HepG2 (cell line): Measurements from ENCODE around the gene DLG2. TPM values are rescaled to one million over a fixed set of nuclear protein-coding genes. Genes with fewer than 3 reads are reported as not detected.

ENCODE experiments used
- ATAC-seq: fragments of 200-7000 bp; cut with Tn5 transposase; 3 replicates; pipeline ENCODE4 v1.9.1; 2020; ENCODE audit warnings: mild to moderate bottlenecking, moderate library complexity
- Bru-seq: library from RNA; stranded (reverse); fragments of 400-500 nt; gene quantifications from one replicate; lab custom pipeline; 2021; lab: Mats Ljungman, UMichigan
- BruChase-seq, 2 experiments: library from RNA; stranded (reverse); fragments of 400-500 nt; gene quantifications; one replicate each; lab custom pipeline; 2021; lab: Mats Ljungman, UMichigan
- BruUV-seq: library from RNA; stranded (reverse); fragments of 400-500 nt; replicated peaks from 2 replicates; lab custom pipeline; 2021; lab: Mats Ljungman, UMichigan
- CTCF ChIA-PET: fragments of 300-600 bp; formaldehyde crosslinking; extraction: SDS; loops from one replicate; lab custom pipeline; 2021; ENCODE audit warnings: low total read pairs, inconsistent platforms, low intra/inter-chr PET ratio; lab: Yijun Ruan, JAX
- POLR2A ChIA-PET: fragments of 350-600 bp; sonication (Branson Sonifier 250); formaldehyde crosslinking; loops from one replicate; lab custom pipeline; 2020; ENCODE audit warnings: antibody characterized with exemption, inconsistent platforms; lab: Yijun Ruan, JAX
- DNase-seq: peaks from one replicate; pipeline ENCODE4 v3.0.0-alpha.2; 2015; ENCODE audit warnings: low spot score
- FAIRE-seq: peaks from 3 replicates; lab custom pipeline; 2011; peaks lifted over from hg19 to GRCh38; lab: Jason Lieb, UNC
- H2AFZ ChIP-seq: one replicate; pipeline ENCODE4 v1.6.1; 2011; ENCODE audit warnings: low read length, inconsistent platforms
- H3K27ac ChIP-seq: fragments of 300-600 bp; 3 replicates; pipeline ENCODE4 v1.8.0; 2011; ENCODE audit warnings: mixed run types, mild to moderate bottlenecking, mixed read lengths, low read length, inconsistent platforms; ENCODE audit not compliant: insufficient read depth; ENCODE audit errors: extremely low read length
- H3K27me3 ChIP-seq, 2 experiments: fragments of 200-600 bp in 1 of 2; 2 replicates in 1 of 2; 3 replicates in 1 of 2; pipeline versions ENCODE4 v1.6.0 to v1.8.0; 2011; ENCODE audit warnings: low read length in 2 of 2, mild to moderate bottlenecking in 2 of 2, moderate library complexity in 2 of 2, inconsistent platforms in 1 of 2; ENCODE audit not compliant: insufficient read depth in 2 of 2, control insufficient read depth in 1 of 2
- H3K36me3 ChIP-seq, 2 experiments: fragments of 200-600 bp in 1 of 2; replicated peaks in 1 of 2; 2 replicates in 1 of 2; 3 replicates in 1 of 2; pipeline versions ENCODE4 v1.5.1 to v1.8.0; 2011; ENCODE audit warnings: low read length in 2 of 2, inconsistent platforms in 1 of 2; ENCODE audit not compliant: insufficient read depth in 2 of 2, control insufficient read depth in 1 of 2
- H3K4me1 ChIP-seq: 2 replicates; pipeline ENCODE4 v1.5.1; 2012; ENCODE audit warnings: low read length, inconsistent platforms; ENCODE audit not compliant: insufficient read depth
- H3K4me2 ChIP-seq: 2 replicates; pipeline ENCODE4 v1.6.0; 2011; ENCODE audit warnings: low read depth, low read length, inconsistent platforms
- H3K4me3 ChIP-seq, 3 experiments: fragments of 200-600 bp in 1 of 3; sonication (generic), shearing (Covaris generic) in 1 of 3; replicated peaks in 1 of 3; 2 replicates each; pipeline ENCODE4 v1.5.1; 2011 to 2016; ENCODE audit warnings: low read length in 3 of 3, inconsistent platforms in 2 of 3, low read depth in 2 of 3, mild to moderate bottlenecking in 2 of 3, control low read depth in 1 of 3, mixed read lengths in 1 of 3; ENCODE audit not compliant: insufficient read depth in 1 of 3
- H3K79me2 ChIP-seq: one replicate; pipeline ENCODE4 v1.6.1; 2011; ENCODE audit warnings: low read length, inconsistent platforms; ENCODE audit not compliant: insufficient read depth
- H3K9ac ChIP-seq: 2 replicates; pipeline ENCODE4 v1.6.0; 2011; ENCODE audit warnings: mild to moderate bottlenecking, low read depth, low read length, inconsistent platforms; ENCODE audit not compliant: insufficient read depth
- H3K9me3 ChIP-seq: 2 replicates; pipeline ENCODE4 v1.5.1; 2012; ENCODE audit warnings: mild to moderate bottlenecking, low read length
- H4K20me1 ChIP-seq: 2 replicates; pipeline ENCODE4 v1.6.0; 2011; ENCODE audit warnings: inconsistent platforms, mild to moderate bottlenecking, low read length, moderate library complexity; ENCODE audit not compliant: insufficient read depth
- DPF2 ChIP-seq: sonication (generic); formaldehyde crosslinking; IDR thresholded peaks from 2 replicates; pipeline ENCODE4 v1.4.0; 2020; ENCODE audit warnings: mild to moderate bottlenecking, low read depth, missing genetic modification reagents, borderline replicate concordance
- FOXA1 ChIP-seq, 2 experiments: fragments of 450-650 bp in 1 of 2; sonication (generic) in 1 of 2; formaldehyde crosslinking in 1 of 2; IDR thresholded peaks; 2 replicates each; pipeline versions ENCODE4 v1.4.0 to v1.6.1; 2016 to 2020; ENCODE audit warnings: missing genetic modification reagents in 1 of 2
- FOXK2 ChIP-seq: fragments of 450-650 bp; IDR thresholded peaks from 2 replicates; pipeline ENCODE4 v1.6.1; 2016
- HBP1 ChIP-seq: IDR thresholded peaks from 2 replicates; pipeline ENCODE4 v1.6.1; 2016; ENCODE audit warnings: low read depth, control low read depth
- HDAC1 ChIP-seq: sonication (generic); formaldehyde crosslinking; IDR thresholded peaks from 2 replicates; pipeline ENCODE4 v1.5.1; 2020; ENCODE audit warnings: mild to moderate bottlenecking, missing genetic modification reagents
- KDM6A ChIP-seq: IDR thresholded peaks from 2 replicates; pipeline ENCODE4 v1.6.1; 2016; ENCODE audit warnings: low read depth
- POLR2AphosphoS5 ChIP-seq: IDR thresholded peaks from 2 replicates; pipeline ENCODE4 v1.6.1; 2012; ENCODE audit warnings: low read depth, low read length
- SCMH1 ChIP-seq: sonication (generic); formaldehyde crosslinking; IDR thresholded peaks from 2 replicates; pipeline ENCODE4 v1.9.0; 2021; ENCODE audit warnings: missing genetic modification reagents, mild to moderate bottlenecking, borderline replicate concordance
- THRA ChIP-seq: sonication (generic); formaldehyde crosslinking; IDR thresholded peaks from 2 replicates; pipeline ENCODE4 v1.4.0; 2020; ENCODE audit warnings: missing genetic modification reagents, borderline replicate concordance
- TRIM24 ChIP-seq: sonication (generic); formaldehyde crosslinking; IDR thresholded peaks from 2 replicates; pipeline ENCODE4 v1.8.0; 2022; ENCODE audit warnings: mild to moderate bottlenecking, missing genetic modification reagents
- ZBTB26 ChIP-seq: IDR thresholded peaks from 2 replicates; pipeline ENCODE4 v1.6.1; 2016; ENCODE audit warnings: missing compliant biosample characterization, missing genetic modification reagents, borderline replicate concordance
- ZFP1 ChIP-seq: IDR thresholded peaks from 2 replicates; pipeline ENCODE4 v1.6.1; 2016
- ZNF136 ChIP-seq: sonication (generic); formaldehyde crosslinking; IDR thresholded peaks from 2 replicates; pipeline ENCODE4 v1.8.1; 2022; ENCODE audit warnings: low read depth, mild to moderate bottlenecking, moderate library complexity, missing genetic modification reagents
- ZNF563 ChIP-seq: sonication (generic); formaldehyde crosslinking; IDR thresholded peaks from 2 replicates; pipeline ENCODE4 v1.8.0; 2022; ENCODE audit warnings: mild to moderate bottlenecking, moderate library complexity, missing genetic modification reagents
- ZSCAN29 ChIP-seq: sonication (generic); formaldehyde crosslinking; conservative IDR thresholded peaks from 2 replicates; pipeline ENCODE4 v1.4.0; 2020; ENCODE audit warnings: mild to moderate bottlenecking, missing genetic modification reagents
- WGBS: methylation state at CpG from one replicate; pipeline ENCODE4 v1.1.6; 2017; ENCODE audit warnings: low lambda C conversion rate; 5-methylcytosine and 5-hydroxymethylcytosine counted together
- in situ Hi-C: cut with HindIII; loops from 2 replicates; pipeline ENCODE4 v1.10.0; 2017; ENCODE audit warnings: low pct_unique_long_range_greater_than_20kb; ENCODE audit not compliant: extremely low pct_ligation_motif_present
- intact Hi-C: fragments of 100-400 bp; cut with micrococcal nuclease; formaldehyde crosslinking; loops from one replicate; pipeline ENCODE4 v1.10.0; 2022; ENCODE audit not compliant: unreplicated experiment
- long read RNA-seq, 2 experiments: library from RNA in 1 of 2; library from polyadenylated mRNA in 1 of 2; stranded (forward) in 1 of 2; unstranded in 1 of 2; transcript quantifications; one replicate each; pipeline ENCODE4 v2.0.0, GENCODE V29; 2019 to 2022
- polyA minus RNA-seq, 3 experiments: library from RNA; depleted of rRNA, polyadenylated mRNA; stranded (reverse); fragments of >200 nt; gene quantifications; 2 replicates each; pipeline ENCODE4 v1.2.3, GENCODE V29; 2011; ENCODE audit warnings: low replicate concordance in 1 of 3
- polyA plus RNA-seq, 8 experiments: library from polyadenylated mRNA; depleted of rRNA in 3 of 8; stranded (reverse) in 7 of 8; unstranded in 1 of 8; fragments of >200 nt; fragmentation: Illumina TruSeq in 4 of 8; extraction: Trizol in 4 of 8; gene quantifications; 2 replicates each; pipeline versions ENCODE4 v1.2.1 to v1.2.3, GENCODE V29; 2011 to 2016; ENCODE audit warnings: low read depth in 4 of 8, missing spikeins in 1 of 8, mixed read lengths in 1 of 8; ENCODE audit not compliant: insufficient read depth in 1 of 8
- total RNA-seq, 5 experiments: library from RNA; depleted of rRNA; stranded (reverse); fragments of >200 nt; fragmentation: Illumina TruSeq; extraction: Trizol; gene quantifications; 2 replicates each; pipeline ENCODE4 v1.2.3, GENCODE V29; 2016; ENCODE audit warnings: low read depth in 1 of 5

The DLG2 gene
- 1.0 and 1.1 TPM in 2 replicates for total RNA-seq (2016; rRNA removed; fragmentation: Illumina TruSeq; extraction: Trizol)
- 0.26 and 0.30 TPM in 2 replicates for total RNA-seq (2016; cell fraction: cytosol; rRNA removed; fragmentation: Illumina TruSeq; extraction: Trizol; ENCODE audit: low read depth)
- 0.73 and 0.87 TPM in 2 replicates for total RNA-seq (2016; cell fraction: insoluble cytoplasmic fraction; rRNA removed; fragmentation: Illumina TruSeq; extraction: Trizol)
- 0.48 and 1.1 TPM in 2 replicates for total RNA-seq (2016; cell fraction: membrane; rRNA removed; fragmentation: Illumina TruSeq; extraction: Trizol)
- total RNA-seq (2016; cell fraction: nucleus; rRNA removed; fragmentation: Illumina TruSeq; extraction: Trizol), result 1.8 and 2.9 TPM in 2 replicates
- polyA plus RNA-seq (2011; rRNA removed), result 0.34 and 0.46 TPM in 2 replicates
- 0.11 and 0.23 TPM in 2 replicates for polyA plus RNA-seq (2011; cell fraction: cytosol; rRNA removed)
- 0.90 and 0.92 TPM in 2 replicates for polyA plus RNA-seq (2011; cell fraction: nucleus; rRNA removed)
- polyA plus RNA-seq (2012), result 0.75 and 1.2 TPM in 2 replicates
- polyA plus RNA-seq (2016; cell fraction: cytosol; fragmentation: Illumina TruSeq; extraction: Trizol; ENCODE audit: low read depth), result 0.08 TPM in 1 of 2 replicates, not detected in the other
- polyA plus RNA-seq (2016; cell fraction: insoluble cytoplasmic fraction; fragmentation: Illumina TruSeq; extraction: Trizol; ENCODE audit: low read depth), result 0.52 and 0.61 TPM in 2 replicates
- polyA plus RNA-seq (2016; cell fraction: membrane; fragmentation: Illumina TruSeq; extraction: Trizol; ENCODE audit: low read depth), result 0.21 and 0.35 TPM in 2 replicates
- 0.83 and 1.5 TPM in 2 replicates for polyA plus RNA-seq (2016; cell fraction: nucleus; fragmentation: Illumina TruSeq; extraction: Trizol; ENCODE audit: insufficient read depth, low read depth)
- polyA minus RNA-seq (2011; rRNA and poly(A)+ RNA removed; ENCODE audit: low replicate concordance), result 2.3 and 11.1 TPM in 2 replicates
- 0.59 and 0.97 TPM in 2 replicates for polyA minus RNA-seq (2011; cell fraction: cytosol; rRNA and poly(A)+ RNA removed)
- 9.3 and 12.7 TPM in 2 replicates for polyA minus RNA-seq (2011; cell fraction: nucleus; rRNA and poly(A)+ RNA removed)
- Bru-seq, nascent RNA, result percentile 20 among the genes with signal in this experiment
- BruChase-seq, experiment 1, labeled RNA remaining after a 6-hour chase, result percentile 25 among the genes with signal in this experiment
- BruChase-seq, experiment 2, labeled RNA remaining after a 2-hour chase, result percentile 29 among the genes with signal in this experiment
- long read RNA-seq, experiment 1, result 0 reads
- long read RNA-seq, experiment 2, partial matches to known transcripts, result 0 of 1 reads
- long read RNA-seq, experiment 2, other reads (novel, unspliced or antisense), result 1 of 1 reads

GRCh38 chr11:85627332-85627997, at the start of gene DLG2:
DLG2 (minus strand) TSS chr11:85627344.
- Histone ChIP-seq H3K9me3 (no peaks in the 10 kb centered on the region), H3K27ac (peak within 1 kb of the TSS; percentile 51), H3K79me2 (peaks cover 32% of the 10 kb centered on the region), H4K20me1 (no peaks in the 10 kb centered on the region), H3K9ac (peak within 1 kb of the TSS; percentile 61), H3K4me3 (peak within 1 kb of the TSS; percentile 61 to 88 (median 81)), H3K4me2 (peak within 1 kb of the TSS; percentile 91), H2AFZ (peak within 1 kb of the TSS; percentile 96), H3K4me1 (peaks cover 27% of the 10 kb centered on the region), H3K36me3 (peaks cover 0 to 3% of the 10 kb centered on the region in 2 experiments; a peak in 1 of 5 replicates), H3K27me3 (no peaks in the 10 kb centered on the region; a peak in 1 of 5 replicates)
- BruUV-seq, result no TSS peak
- 2% methylated on average over 20 of the region's 23 CpGs for WGBS
- FAIRE-seq (no peak), ATAC-seq (peak; percentile 45), DNase-seq (no peak)
- ChIA-PET CTCF (no interaction called here), POLR2A (interaction anchor here (0.9 to 3.0 kb wide), 9 partner anchors 11 to 618 kb away, joined by 3 to 41 read pairs (median 5); partner anchors contain the start of genes CCDC89, CREBZF, EED and TMEM126A)
- in situ Hi-C loops, result loop anchor here (25.0 kb wide), 1 partner anchor 635 kb away; no protein-coding TSS in a partner anchor
- intact Hi-C loops, result loop anchor here (10.0 kb wide), 1 partner anchor 437 kb away; the partner anchor contains the start of gene PICALM
- no peak for TF ChIP-seq HBP1 (CRISPR knock-in tag)
- TF ChIP-seq FOXA1 (IDR thresholded peaks at IDR 0.05), result no peak
- no peak for TF ChIP-seq FOXA1 (CRISPR knock-in tag; IDR thresholded peaks at IDR 0.05)
- TF ChIP-seq ZNF136 (CRISPR knock-in tag), result no peak
- no peak for TF ChIP-seq ZFP1 (CRISPR knock-in tag)
- no peak for TF ChIP-seq ZBTB26
- no peak for TF ChIP-seq FOXK2
- TF ChIP-seq THRA (CRISPR knock-in tag), result 0 out of 2 replicates have a peak, but pooled peaks have one; percentile 9
- TF ChIP-seq HDAC1 (CRISPR knock-in tag), result 0 out of 2 replicates have a peak, but pooled peaks have one; percentile 9
- no peak for TF ChIP-seq SCMH1 (CRISPR knock-in tag)
- TF ChIP-seq ZSCAN29 (CRISPR knock-in tag), result no peak
- TF ChIP-seq KDM6A (CRISPR knock-in tag), result no peak
- no peak for TF ChIP-seq POLR2AphosphoS5
- no peak for TF ChIP-seq DPF2
- no peak for TF ChIP-seq ZNF563 (CRISPR knock-in tag)
- TF ChIP-seq TRIM24 (CRISPR knock-in tag), result no peak
